Esophagus muscularis mucosa (tissue), 4 donors: ENCODE data around the gene KRTAP9-2.

Source experiments
- EP300 ChIP-seq: sonication (generic); formaldehyde crosslinking; IDR thresholded peaks from one replicate; pipeline ENCODE4 v1.6.1; 2017; ENCODE audit warnings: antibody characterized with exemption
- POLR2A ChIP-seq: fragments of 450-650 bp; IDR thresholded peaks from one replicate; pipeline ENCODE4 v1.6.1; 2017; ENCODE audit warnings: antibody characterized with exemption, moderate library complexity, mild to moderate bottlenecking, low read depth
- POLR2AphosphoS5 ChIP-seq, 2 donors: sonication (generic); formaldehyde crosslinking; IDR thresholded peaks; one replicate each; pipeline ENCODE4 v1.6.1; 2017; ENCODE audit warnings: antibody characterized with exemption in 2 of 2
- TF ChIP-seq, protein P1 (sequence below), 3 experiments: fragments of 200-600 bp in 2 of 3; fragments of 450-650 bp in 1 of 3; sonication (generic) in 2 of 3; IDR thresholded peaks; one replicate each; pipeline ENCODE4 v1.5.1; 2017 to 2019; ENCODE audit warnings: antibody characterized with exemption in 3 of 3, mild to moderate bottlenecking in 2 of 3, moderate library complexity in 1 of 3

DNA sequence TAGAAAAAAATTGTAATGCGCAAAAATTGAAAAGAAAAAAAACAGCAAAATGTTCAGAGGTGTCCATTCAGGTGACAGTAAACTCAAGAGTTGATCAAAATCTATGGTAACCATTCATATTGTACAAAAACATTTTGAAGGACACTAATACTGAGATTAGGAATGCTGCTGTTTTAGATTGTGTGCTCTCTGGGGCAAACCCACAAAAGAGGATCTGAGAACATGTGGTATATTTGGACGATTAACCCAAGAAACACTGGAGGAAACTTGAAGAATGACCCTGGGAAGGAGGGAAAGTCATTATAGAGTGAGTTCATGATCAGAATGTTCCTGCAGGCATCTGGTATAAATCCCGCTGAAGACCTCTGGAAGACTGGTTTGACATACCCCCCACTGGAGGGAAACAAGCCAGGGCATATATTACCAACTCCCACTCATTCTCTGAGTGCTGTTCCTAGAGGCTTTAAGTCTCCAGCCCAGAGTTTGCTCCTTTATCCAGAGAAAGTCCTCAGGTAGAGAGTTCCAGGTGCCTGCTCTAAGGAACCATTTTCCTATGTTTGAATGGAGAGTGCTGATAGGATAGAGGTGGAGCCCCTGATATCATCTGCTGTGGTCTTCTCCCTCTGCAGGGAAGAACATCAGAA lies 49.6 kb upstream of the KRTAP9-2 start:
- TF ChIP-seq, protein P1, sequence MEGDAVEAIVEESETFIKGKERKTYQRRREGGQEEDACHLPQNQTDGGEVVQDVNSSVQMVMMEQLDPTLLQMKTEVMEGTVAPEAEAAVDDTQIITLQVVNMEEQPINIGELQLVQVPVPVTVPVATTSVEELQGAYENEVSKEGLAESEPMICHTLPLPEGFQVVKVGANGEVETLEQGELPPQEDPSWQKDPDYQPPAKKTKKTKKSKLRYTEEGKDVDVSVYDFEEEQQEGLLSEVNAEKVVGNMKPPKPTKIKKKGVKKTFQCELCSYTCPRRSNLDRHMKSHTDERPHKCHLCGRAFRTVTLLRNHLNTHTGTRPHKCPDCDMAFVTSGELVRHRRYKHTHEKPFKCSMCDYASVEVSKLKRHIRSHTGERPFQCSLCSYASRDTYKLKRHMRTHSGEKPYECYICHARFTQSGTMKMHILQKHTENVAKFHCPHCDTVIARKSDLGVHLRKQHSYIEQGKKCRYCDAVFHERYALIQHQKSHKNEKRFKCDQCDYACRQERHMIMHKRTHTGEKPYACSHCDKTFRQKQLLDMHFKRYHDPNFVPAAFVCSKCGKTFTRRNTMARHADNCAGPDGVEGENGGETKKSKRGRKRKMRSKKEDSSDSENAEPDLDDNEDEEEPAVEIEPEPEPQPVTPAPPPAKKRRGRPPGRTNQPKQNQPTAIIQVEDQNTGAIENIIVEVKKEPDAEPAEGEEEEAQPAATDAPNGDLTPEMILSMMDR (IDR thresholded peaks at IDR 0.05) = no peak
- TF ChIP-seq POLR2A (no peak), EP300 (no peak), POLR2AphosphoS5 (IDR thresholded peaks at IDR 0.05) (no peak)
